ENCODE data around the gene GIT1. TPM values are rescaled to one million over a fixed set of nuclear protein-coding genes. Genes with fewer than 3 reads are reported as not detected.

Gene GIT1
- total RNA-seq, 2 experiments from 2014 or later, result 72.7 to 75.1 TPM

- ChIA-PET CTCF (interaction anchor here (0.6 to 5.1 kb wide), 6 partner anchors 14 to 394 kb away, joined by 3 to 76 read pairs (median 4); partner anchors contain the start of gene TP53I13), POLR2A (no interaction called here)
- H3K27ac Mint-ChIP-seq, result no peak overlapping the region
- no peaks in the 10 kb centered on the region for H3K4me1 Mint-ChIP-seq (ENCODE audit: low read depth)
- H3K27me3 Mint-ChIP-seq (ENCODE audit: low read depth), result no peaks in the 10 kb centered on the region
- H3K4me3 Mint-ChIP-seq, result no peak overlapping the region
- H3K36me3 Mint-ChIP-seq (ENCODE audit: low read depth), result peaks cover 32% of the 10 kb centered on the region
- DNase-seq, result no peak
- no peak for ATAC-seq
- no peaks in the 10 kb centered on the region for H3K9me3 Mint-ChIP-seq (ENCODE audit: insufficient read depth)
These were observed 55.5 kb downstream of the GIT1 start for GRCh38 chr17:29533976-29534375.

GRCh38 chr17:29526322-29526721 is 63.1 kb downstream of the GIT1 start:
- peaks cover 24% of the 10 kb centered on the region for H3K36me3 Mint-ChIP-seq (ENCODE audit: low read depth)
- ATAC-seq, result no peak
- no peaks in the 10 kb centered on the region for H3K4me1 Mint-ChIP-seq (ENCODE audit: low read depth)
- H3K4me3 Mint-ChIP-seq, result no peak overlapping the region
- no peak overlapping the region for H3K27ac Mint-ChIP-seq
- ChIA-PET POLR2A (no interaction called here), CTCF (interaction anchor here (2.1 kb wide), 1 partner anchor 10 kb away, joined by 5 read pairs; no protein-coding TSS in a partner anchor)
- DNase-seq, result no peak
- H3K9me3 Mint-ChIP-seq (ENCODE audit: insufficient read depth), result no peaks in the 10 kb centered on the region
- no peaks in the 10 kb centered on the region for H3K27me3 Mint-ChIP-seq (ENCODE audit: low read depth)

- H3K27me3 Mint-ChIP-seq (ENCODE audit: low read depth), result no peaks in the 10 kb centered on the region
- H3K27ac Mint-ChIP-seq, result no peak overlapping the region
- H3K9me3 Mint-ChIP-seq (ENCODE audit: insufficient read depth), result no peaks in the 10 kb centered on the region
- H3K4me3 Mint-ChIP-seq, result no peak overlapping the region
- no peaks in the 10 kb centered on the region for H3K4me1 Mint-ChIP-seq (ENCODE audit: low read depth)
- ChIA-PET POLR2A (no interaction called here), CTCF (interaction anchor here (0.6 to 3.3 kb wide), 4 partner anchors 12 to 155 kb away, joined by 3 to 20 read pairs (median 8); no protein-coding TSS in a partner anchor)
- DNase-seq (no peak), ATAC-seq (no peak)
- H3K36me3 Mint-ChIP-seq (ENCODE audit: low read depth), result peaks cover 20% of the 10 kb centered on the region
These were observed 64.8 kb downstream of the GIT1 start for GRCh38 chr17:29524692-29525091.

Other genes starting within 250 kb of the GIT1 start
- 10 to 100 TPM; 51.7 to 53.0 TPM for gene TAOK1, start 199.3 kb downstream of the GIT1 start, total RNA-seq
- gene ABHD15, start 22.6 kb downstream of the GIT1 start, total RNA-seq, result 10 to 100 TPM; 21.1 to 21.7 TPM
- 10 to 100 TPM; 96.7 to 97.9 TPM for gene TP53I13, start 20.9 kb downstream of the GIT1 start, total RNA-seq
- 10 to 100 TPM; 11.2 to 12.5 TPM for gene ANKRD13B, start 3.5 kb upstream of the GIT1 start, total RNA-seq
- gene CORO6, start 33.3 kb upstream of the GIT1 start, total RNA-seq, result 1 to 10 TPM; 6.2 to 6.3 TPM

Data from activated CD8-positive, alpha-beta T cell treated with anti-CD3 and anti-CD28 coated beads, Interleukin-2, amount 10 ng/mL, durations not matched to agents 7 days and 5 days (primary cell).